Stimulated activated CD4-positive, alpha-beta T cell treated with anti-CD3 and anti-CD28 coated beads, Interleukin-12 subunit alpha, Interleukin-12 subunit beta, amount 100 ng/mL, for 48 hours (primary cell): ENCODE measurements around the gene ABHD17A.

Experiments
- DNase-seq, 3 donors: peaks; one replicate each; pipeline ENCODE4 v3.0.0-alpha.2; 2020; ENCODE audit warnings: low read depth in 2 of 3, low spot score in 1 of 3

ABHD17A gene

GRCh38 chr19:1841209-1841924, 43.9 kb downstream of the ABHD17A start:
- DNase-seq, result no peak

DNA sequence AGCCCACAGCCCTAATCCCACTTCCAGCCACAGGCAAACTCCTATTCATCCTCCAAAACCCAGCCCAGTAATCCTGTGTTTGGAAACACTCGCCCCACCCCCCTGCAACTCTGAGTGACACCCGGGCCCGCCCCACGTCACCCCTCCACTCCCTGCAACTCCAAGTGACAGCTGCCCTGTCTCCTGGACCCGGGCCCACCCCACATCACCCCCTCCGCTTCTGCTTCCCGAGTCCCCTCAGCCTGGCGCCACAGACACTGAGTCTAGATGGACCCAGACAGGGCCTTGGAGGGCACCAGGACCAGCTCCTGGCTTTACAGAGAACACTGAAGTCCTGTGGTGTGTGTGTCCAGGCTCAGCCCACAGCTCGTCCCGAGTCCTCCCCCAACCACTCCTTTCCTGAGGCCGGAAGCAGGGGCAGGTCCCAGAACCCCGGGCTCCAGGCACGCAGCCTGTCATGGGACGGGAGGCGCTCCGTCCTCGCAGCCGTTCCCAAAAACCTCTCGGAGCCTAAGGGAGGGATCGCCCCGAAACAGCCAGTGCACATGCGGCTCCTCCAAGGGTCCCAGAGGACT, 44.7 kb downstream of the ABHD17A start:
- DNase-seq, result no peak

DNA sequence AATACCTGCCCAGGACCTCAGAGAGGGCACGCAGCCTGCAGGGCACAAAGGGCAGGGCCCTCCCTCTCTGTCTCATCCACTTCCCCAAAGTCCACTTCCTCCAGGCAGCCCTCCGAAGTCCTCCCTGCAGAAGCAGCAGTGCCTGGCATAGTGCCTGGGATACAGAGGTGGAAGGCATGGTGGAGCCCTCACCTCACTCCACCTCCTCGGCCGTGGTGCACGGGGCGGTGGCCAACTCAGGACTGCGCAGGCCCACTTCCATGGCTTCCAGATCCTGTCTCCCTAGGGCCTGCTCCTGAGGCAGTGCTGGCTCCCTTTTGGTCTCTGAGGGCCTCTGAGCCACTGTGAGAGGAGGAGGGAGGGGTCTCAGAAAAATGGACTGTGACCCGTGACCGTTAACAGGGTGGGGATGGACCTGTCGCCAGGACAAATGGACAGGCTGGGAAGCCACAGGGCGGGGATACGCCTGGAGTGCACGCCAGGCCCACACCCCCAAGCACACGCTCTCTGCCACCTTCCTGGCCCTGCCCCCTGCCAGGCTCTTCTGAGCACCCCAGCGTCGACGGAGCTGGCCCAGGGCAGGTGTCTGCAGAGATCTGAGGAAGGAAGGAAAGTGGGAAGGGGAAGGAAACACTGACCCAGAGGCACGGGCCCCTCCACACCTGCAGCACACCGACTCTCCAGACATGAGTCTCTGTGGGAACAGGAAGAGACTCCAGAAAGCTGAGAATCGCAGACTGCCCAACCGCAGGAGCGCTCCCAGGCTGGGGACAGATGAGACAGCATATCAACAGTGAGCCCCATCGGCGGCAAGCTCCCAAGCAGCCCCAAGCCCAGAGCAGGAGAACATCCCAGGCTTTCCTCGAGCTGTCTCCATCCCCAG, 45.4 kb downstream of the ABHD17A start:
- no peak for DNase-seq

DNA sequence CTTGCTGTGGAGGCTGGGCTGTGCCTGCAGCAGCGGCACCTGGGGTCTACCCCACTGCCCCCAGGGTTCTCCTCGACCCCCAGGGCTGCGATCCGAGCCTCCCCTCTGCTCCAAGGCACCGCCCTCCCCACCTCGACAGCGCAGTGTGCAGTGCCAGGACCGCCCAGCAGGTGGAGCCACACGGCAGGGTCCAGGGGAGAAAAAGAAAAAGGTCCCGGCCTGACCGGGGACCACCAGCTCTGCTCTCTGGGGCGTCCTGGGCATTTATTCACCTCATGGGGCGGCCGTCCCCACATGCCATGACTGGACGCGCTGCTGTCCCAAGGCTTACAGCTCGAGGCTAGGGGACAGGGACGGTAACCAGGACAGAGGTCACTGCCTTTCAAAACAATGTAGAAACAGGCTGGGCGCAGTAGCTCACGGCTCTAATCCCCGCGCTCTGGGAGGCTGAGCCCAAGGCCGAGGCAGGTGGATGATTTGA, 47.6 kb downstream of the ABHD17A start:
- no peak for DNase-seq

- DNase-seq, result no peak
Observed at GRCh38 chr19:1837222-1837565, 48.1 kb downstream of the ABHD17A start.

- no peak for DNase-seq
Observed at GRCh38 chr19:1836458-1837221, 48.7 kb downstream of the ABHD17A start.

DNA sequence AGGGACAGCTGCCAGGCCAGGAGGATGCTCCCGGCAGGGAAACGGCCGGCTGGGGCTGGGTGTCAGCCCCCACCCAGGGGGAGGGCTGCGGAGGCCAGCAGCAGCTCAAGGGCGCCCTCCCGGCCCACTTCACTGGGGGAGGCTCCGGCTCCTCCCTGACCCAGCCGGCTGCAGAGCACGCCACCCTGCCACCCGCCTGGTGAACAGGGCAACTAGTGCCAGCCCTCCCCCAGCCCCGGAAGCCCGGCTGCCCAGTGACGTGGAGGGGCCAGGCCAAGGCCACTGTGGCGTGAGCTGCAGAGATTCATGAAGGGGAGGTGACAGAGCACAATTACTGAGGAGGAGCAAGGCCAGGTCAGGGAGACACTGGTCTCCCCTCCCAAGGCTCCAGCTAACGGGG, 51.8 kb downstream of the ABHD17A start:
- no peak for DNase-seq

- DNase-seq, result no peak
Observed at GRCh38 chr19:1832046-1832663, 53.1 kb downstream of the ABHD17A start.

- no peak for DNase-seq
Observed at GRCh38 chr19:1830978-1831377, 54.3 kb downstream of the ABHD17A start.

DNA sequence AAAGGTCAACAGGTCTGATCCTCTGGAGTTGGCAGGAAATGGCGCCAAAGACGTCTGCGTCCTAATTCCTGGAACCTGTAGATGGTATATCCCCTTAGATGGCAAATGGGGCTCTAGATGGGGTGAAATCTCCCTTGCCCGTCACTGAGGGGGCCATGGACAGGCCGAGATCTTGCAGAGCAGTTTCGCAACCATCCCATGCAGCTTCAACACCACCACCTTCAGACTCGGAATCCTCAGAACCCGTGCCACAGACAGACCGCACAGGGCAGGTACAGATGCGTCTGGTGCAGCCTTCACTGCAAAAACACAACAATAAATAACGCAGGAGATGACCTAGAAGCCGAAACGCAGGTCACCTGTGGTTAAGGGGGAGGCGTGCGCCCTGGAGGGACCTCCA, 54.7 kb downstream of the ABHD17A start:
- DNase-seq, result no peak

DNA sequence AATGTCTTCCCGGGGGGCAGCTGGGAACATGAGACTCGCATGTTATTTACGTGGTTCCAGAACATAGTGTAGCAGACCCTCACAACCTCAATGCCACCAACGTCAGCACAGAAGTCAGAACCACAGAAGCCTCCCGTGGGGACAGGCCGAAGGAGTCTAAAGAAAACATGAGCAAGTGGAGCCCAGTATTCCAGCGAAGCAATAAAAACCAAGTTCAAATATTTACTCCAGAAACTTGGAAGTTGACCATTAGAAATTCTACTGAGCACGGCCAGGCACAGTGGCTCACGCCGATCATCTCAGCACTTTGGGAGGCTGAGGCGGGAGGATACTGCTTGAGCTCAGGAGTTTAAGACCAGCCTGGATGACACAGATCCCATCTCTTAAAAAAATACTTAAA, 55.3 kb downstream of the ABHD17A start:
- no peak for DNase-seq

DNA sequence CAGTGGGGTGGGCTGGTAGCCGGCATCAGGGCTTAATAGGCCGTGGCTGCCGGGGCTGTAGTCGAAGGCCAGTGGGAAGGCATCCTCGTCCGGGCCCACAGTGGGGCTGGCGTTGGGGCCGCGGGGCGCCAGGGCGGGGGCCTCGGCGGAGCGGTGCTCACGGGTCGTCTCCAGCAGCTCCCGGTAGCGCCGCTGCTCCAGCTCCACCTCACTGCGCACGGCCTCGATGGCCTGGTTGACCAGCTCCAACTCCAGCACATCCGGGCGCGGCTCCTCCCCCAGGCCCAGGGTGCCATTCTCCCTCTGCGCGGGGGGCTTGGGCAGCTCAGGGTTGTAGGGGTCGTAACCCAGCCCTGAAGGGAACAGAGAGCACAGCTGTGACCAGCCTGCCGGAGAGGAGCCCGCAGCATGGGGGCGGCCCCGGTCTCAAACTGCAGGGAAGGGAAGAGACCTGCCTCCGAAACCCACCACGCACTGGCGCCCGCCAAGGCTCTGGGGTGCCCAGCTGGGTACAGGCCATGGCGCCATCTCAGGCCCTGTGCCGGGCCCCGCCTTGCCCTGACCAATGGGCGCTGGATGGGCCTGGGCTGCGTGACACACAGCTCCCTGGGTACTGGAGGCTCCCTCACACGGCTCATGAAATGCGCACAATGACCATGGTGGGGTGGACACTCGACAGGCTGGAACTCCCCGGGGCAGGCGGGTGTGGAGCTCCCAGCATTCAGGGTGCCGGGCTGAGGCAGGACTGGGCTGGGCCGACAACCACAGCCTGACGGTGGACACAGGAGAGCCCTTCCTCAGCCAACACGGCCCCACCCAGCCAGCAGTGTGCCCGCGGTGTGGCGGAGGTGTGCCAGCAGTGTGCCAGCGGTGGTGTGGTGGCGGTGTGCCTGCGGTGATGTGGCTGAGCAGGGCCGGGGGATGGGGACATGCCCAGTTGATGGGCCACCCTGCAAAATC, 56.7 kb downstream of the ABHD17A start:
- DNase-seq, result no peak

- no peak for DNase-seq
Observed at GRCh38 chr19:1827566-1828278, 57.6 kb downstream of the ABHD17A start.
